Measurements from ENCODE around the gene CACNA1I. TPM values are rescaled to one million over a fixed set of nuclear protein-coding genes. Genes with fewer than 3 reads are reported as not detected.

The CACNA1I gene
- total and polyA plus RNA-seq, 2 of the 8 experiments (the other 6 are each of a cell fraction or from before 2014, with no cell fraction given), result 0.77 to 1.2 TPM

GRCh38 chr22:39575552-39575825, 4.9 kb downstream of the CACNA1I start:
- H2BK5ac ChIP-seq (ENCODE audit: low read depth, low read length), result no peak overlapping the region
- no peak overlapping the region for H3K4ac ChIP-seq (replicated peaks; ENCODE audit: insufficient read length, low read depth, low read length)
- peaks cover 0 to 2% (median 0%) of the 10 kb centered on the region in 4 experiments; a peak in 1 of 7 replicates for H3K27me3 ChIP-seq (replicated peaks in 1 of 4; ENCODE audit: control insufficient read depth in 3 of 4, extremely low read depth in 1 of 4, insufficient read depth in 3 of 4, low read length in 3 of 4)
- FAIRE-seq, result no peak
- no peaks in the 10 kb centered on the region for H3K36me3 ChIP-seq (ENCODE audit: control insufficient read depth in 2 of 4, insufficient read depth in 4 of 4, low read length in 3 of 4)
- no peaks in the 10 kb centered on the region for H3K23me2 ChIP-seq (ENCODE audit: low read depth, low read length)
- no peak for TF ChIP-seq ATF2 (IDR thresholded peaks at IDR 0.05; ENCODE audit: low read length)
- no peak for TF ChIP-seq E2F6 (IDR thresholded peaks at IDR 0.05)
- no peak for TF ChIP-seq EP300 (IDR thresholded peaks at IDR 0.05; ENCODE audit: borderline replicate concordance in 1 of 2, low read depth in 2 of 2, low read length in 2 of 2)
- TF ChIP-seq BRCA1 (IDR thresholded peaks at IDR 0.05; ENCODE audit: low read depth, low read length), result no peak
- TF ChIP-seq SIRT6 (IDR thresholded peaks at IDR 0.05; ENCODE audit: low read length), result no peak
- TF ChIP-seq CTBP2 (IDR thresholded peaks at IDR 0.05; ENCODE audit: borderline replicate concordance, insufficient read depth, insufficient read length, low read length), result no peak
- TF ChIP-seq TBP (IDR thresholded peaks at IDR 0.05; ENCODE audit: low read depth, low read length), result no peak
- no peak for TF ChIP-seq TCF12 (IDR thresholded peaks at IDR 0.05; ENCODE audit: low read depth, low read length)
- TF ChIP-seq POLR2AphosphoS5 (IDR thresholded peaks at IDR 0.05; ENCODE audit: low read depth, low read length), result no peak
- no peak for TF ChIP-seq RNF2 (IDR thresholded peaks at IDR 0.05; ENCODE audit: borderline replicate concordance, low read depth, low read length, missing control alignments, poor library complexity, severe bottlenecking)
- no peak for TF ChIP-seq RAD21 (IDR thresholded peaks at IDR 0.05 in 1 of 2, conservative IDR thresholded peaks at IDR 0.05 in 1 of 2; ENCODE audit: low read depth in 2 of 2, low read length in 2 of 2)
- ChIA-PET CTCF (ENCODE audit: partially characterized antibody) (interaction anchor here (0.7 to 9.0 kb wide), 8 partner anchors 10 to 159 kb away, joined by 3 to 47 read pairs (median 4); no protein-coding TSS in a partner anchor), POLR2A (ENCODE audit: partially characterized antibody) (no interaction called here)
- H3K4me2 ChIP-seq (ENCODE audit: insufficient read depth in 1 of 2, low read depth in 2 of 2, low read length in 2 of 2), result no peak overlapping the region
- no peak overlapping the region for H2BK15ac ChIP-seq (ENCODE audit: low read length)
- H3K9ac ChIP-seq (replicated peaks in 1 of 4; ENCODE audit: extremely low read depth in 1 of 4, low read depth in 3 of 4, low read length in 3 of 4), result no peak overlapping the region
- no peak overlapping the region for H3K4me3 ChIP-seq (ENCODE audit: extremely low read depth in 1 of 4, insufficient read depth in 2 of 4, low read depth in 3 of 4, low read length in 4 of 4)
- 88% methylated on average over 2 of the region's 2 CpGs; no CpG with 5 or more reads in 1 of the 2 experiments for WGBS, 2 experiments (ENCODE audit: extremely low coverage in 1 of 2, insufficient coverage in 1 of 2, insufficient read length in 1 of 2, insufficient replicate concordance in 2 of 2, low coverage in 1 of 2, low lambda C conversion rate in 2 of 2, missing lambda C conversion rate in 1 of 2)
- no peak overlapping the region for H3K23ac ChIP-seq (ENCODE audit: insufficient read length)
- no peak overlapping the region for H4K91ac ChIP-seq (replicated peaks; ENCODE audit: insufficient read length, low read length)
- DNase-seq (ENCODE audit: low read depth in 1 of 2, low spot score in 2 of 2), result no peak
- no peak overlapping the region for H2AFZ ChIP-seq (ENCODE audit: low read length)
- no peaks in the 10 kb centered on the region for H4K20me1 ChIP-seq (replicated peaks in 1 of 2; ENCODE audit: control insufficient read depth in 1 of 2, insufficient read depth in 2 of 2, low read length in 2 of 2)
- H3K14ac ChIP-seq (ENCODE audit: insufficient read length), result no peak overlapping the region
- H3K18ac ChIP-seq (ENCODE audit: extremely low read depth, low read length), result no peak overlapping the region
- H3K79me2 ChIP-seq (ENCODE audit: control insufficient read depth in 1 of 2, insufficient read depth in 2 of 2, low read length in 2 of 2), result no peaks in the 10 kb centered on the region
- no peak overlapping the region for H3K27ac ChIP-seq (ENCODE audit: low read depth, low read length)
- H3K79me1 ChIP-seq (ENCODE audit: low read depth, low read length), result no peaks in the 10 kb centered on the region
- no peak overlapping the region for H2BK120ac ChIP-seq (replicated peaks; ENCODE audit: low read depth, low read length)
- H3K4me1 ChIP-seq (replicated peaks in 1 of 4; ENCODE audit: control insufficient read depth in 3 of 4, insufficient read depth in 4 of 4, low read length in 3 of 4), result peaks cover 0 to 6% (median 2%) of the 10 kb centered on the region in 4 experiments; a peak in 2 of 7 replicates
- H3K56ac ChIP-seq (replicated peaks; ENCODE audit: insufficient read length, low read depth, low read length), result no peak overlapping the region
- H2BK20ac ChIP-seq (ENCODE audit: low read length), result no peak overlapping the region
- no peak overlapping the region for H2AK5ac ChIP-seq (ENCODE audit: low read depth, low read length)
- H2BK12ac ChIP-seq (ENCODE audit: low read depth, low read length), result no peak overlapping the region
- no peak overlapping the region for H4K5ac ChIP-seq (ENCODE audit: insufficient read length, low read depth, low read length)
- H4K8ac ChIP-seq (ENCODE audit: extremely low read depth, insufficient read depth, low read length), result no peak overlapping the region
- H3K9me3 ChIP-seq (ENCODE audit: insufficient read depth in 2 of 2, low read depth in 1 of 2, low read length in 1 of 2), result no peaks in the 10 kb centered on the region
